Placental epithelial cell (primary cell): ENCODE data around the gene SCYL1. TPM values are rescaled to one million over a fixed set of nuclear protein-coding genes. Genes with fewer than 3 reads are reported as not detected.

Experiments used
- small RNA-seq: library from RNA; depleted of rRNA; stranded (forward); fragments of <200 nt; gene quantifications from one replicate; pipeline ENCODE3, GENCODE V24; 2012
- total RNA-seq: library from RNA; depleted of rRNA; stranded (reverse); fragments of >200 nt; gene quantifications from 2 replicates; pipeline ENCODE4 v1.2.3, GENCODE V29; 2012

The SCYL1 gene
- total RNA-seq: 134 and 143 TPM in 2 replicates

GRCh38 chr11:65524741-65525545 lies at the start of gene SCYL1:
Gene SCYL1 (plus strand): TSS chr11:65525083. CDS start chr11:65525154, 71 bp downstream.

DNA sequence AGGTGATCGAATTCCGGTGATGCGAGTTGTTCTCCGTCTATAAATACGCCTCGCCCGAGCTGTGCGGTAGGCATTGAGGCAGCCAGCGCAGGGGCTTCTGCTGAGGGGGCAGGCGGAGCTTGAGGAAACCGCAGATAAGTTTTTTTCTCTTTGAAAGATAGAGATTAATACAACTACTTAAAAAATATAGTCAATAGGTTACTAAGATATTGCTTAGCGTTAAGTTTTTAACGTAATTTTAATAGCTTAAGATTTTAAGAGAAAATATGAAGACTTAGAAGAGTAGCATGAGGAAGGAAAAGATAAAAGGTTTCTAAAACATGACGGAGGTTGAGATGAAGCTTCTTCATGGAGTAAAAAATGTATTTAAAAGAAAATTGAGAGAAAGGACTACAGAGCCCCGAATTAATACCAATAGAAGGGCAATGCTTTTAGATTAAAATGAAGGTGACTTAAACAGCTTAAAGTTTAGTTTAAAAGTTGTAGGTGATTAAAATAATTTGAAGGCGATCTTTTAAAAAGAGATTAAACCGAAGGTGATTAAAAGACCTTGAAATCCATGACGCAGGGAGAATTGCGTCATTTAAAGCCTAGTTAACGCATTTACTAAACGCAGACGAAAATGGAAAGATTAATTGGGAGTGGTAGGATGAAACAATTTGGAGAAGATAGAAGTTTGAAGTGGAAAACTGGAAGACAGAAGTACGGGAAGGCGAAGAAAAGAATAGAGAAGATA lies 25.7 kb upstream of the SCYL1 start, which contains the start of gene MALAT1:
MALAT1 (plus strand) TSS at position 69 of the 736 bp plus-strand sequence.

GRCh38 chr11:65558002-65558929 lies 33.4 kb downstream of the SCYL1 start, which contains the start of gene LTBP3:
Gene LTBP3 (minus strand): TSS chr11:65558359. CDS start chr11:65557959, 400 bp downstream.

DNA sequence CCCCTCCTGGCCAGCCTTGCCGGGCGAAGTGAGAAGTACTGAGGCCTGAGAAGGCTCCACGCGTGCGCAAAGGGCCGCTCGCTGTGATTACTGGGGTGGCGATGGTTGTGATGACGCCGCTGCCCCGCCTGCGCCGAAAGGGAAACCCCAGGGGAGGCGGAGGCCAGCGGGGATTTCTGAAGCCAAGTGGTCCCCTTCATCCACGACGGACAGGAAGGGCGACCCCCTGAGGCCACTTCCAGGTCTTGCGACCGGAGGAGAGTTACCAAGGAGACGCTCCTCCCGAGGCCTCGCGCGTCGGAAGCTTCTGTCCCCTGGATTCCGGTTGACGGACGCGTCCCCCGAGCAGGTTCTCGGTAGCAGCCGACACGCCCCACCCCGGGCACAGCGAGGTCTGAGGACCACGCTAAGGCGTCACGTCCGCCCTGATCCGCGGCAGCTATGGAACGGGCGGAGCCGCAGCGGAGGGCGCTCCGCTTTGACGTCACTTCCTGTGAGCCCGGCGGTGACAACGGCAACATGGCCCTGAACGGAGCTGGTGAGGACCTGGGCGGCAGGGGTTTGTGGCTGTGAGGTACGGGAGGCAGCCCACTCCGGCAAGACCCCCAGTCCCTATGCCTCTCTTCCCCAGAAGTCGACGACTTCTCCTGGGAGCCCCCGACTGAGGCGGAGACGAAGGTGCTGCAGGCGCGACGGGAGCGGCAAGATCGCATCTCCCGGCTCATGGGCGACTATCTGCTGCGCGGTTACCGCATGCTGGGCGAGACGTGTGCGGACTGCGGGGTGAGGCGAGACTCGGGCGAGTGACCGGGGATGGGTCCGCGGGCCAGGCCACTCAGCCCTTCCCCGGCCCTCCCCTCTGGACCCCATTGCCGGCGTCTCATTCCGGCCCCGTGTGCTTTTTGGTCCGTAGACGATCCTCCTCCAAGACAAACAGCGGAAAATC lies 45.4 kb downstream of the SCYL1 start, which contains the start of gene ZNRD2:
ZNRD2 (plus strand) TSS at position 505 of the 946 bp plus-strand sequence; CDS start at position 520, 15 bp downstream.

DNA sequence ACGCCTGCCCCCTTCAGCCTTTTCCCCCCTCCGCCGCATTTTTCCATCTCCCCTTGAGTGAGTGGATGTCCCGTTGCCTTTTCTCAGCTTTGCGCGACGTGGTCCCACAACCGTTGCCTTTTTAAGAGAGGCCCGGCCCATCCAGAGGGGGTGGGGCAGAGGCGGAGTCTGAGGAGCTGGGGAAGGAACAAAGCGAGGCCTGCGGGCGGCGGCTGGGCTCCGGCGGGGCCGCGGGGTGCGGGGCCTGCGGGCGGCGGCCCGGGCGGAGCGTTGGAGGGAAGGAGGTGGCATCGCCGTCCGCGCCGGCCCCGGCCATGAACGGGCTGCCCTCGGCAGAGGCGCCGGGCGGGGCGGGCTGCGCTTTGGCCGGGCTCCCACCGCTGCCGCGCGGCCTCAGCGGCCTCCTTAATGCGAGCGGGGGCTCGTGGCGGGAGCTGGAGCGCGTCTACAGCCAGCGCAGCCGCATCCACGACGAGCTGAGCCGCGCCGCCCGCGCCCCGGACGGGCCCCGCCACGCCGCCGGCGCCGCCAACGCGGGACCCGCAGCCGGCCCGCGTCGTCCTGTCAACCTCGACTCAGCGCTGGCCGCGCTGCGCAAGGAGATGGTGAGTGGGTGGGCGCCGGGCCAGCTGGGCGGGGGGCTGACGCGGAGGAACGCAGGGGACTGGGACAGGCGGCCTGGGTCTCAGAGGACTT lies 47.6 kb downstream of the SCYL1 start, which contains the start of gene FAM89B:
FAM89B (plus strand) TSS at position 183 of the 696 bp plus-strand sequence; CDS start at position 315, 132 bp downstream.

DNA sequence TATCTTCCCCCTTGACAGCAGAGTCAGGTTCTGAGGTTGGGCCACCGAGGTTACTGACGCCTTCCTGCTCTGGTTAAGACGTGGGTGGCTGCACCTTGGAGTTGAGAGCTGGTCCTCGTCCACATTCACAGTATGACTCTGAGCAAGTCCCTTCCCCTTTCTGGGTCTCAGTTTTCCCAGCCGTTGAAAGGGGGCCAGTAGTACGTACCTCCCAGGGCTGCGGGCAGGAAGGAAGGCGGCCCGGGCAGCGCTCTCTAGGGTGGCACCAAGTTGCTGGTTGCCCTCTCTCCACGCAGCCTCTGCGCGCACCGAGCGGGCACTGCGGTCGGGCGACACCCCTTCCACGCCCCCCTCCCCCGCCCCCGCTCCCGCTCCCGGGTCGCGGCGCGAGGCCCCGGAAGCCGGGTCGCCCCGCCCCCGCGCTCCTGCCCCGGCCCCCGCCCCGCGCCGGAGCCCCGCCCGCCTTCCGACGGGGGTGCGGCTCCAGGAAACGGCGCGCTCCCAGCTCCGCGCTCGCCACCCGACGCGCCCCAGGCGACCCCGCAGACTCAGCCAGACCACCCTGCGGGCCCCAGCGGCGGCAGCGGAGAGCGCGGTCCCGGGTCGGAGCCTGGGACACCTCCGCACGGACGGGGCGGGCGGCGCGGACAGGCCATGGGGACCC lies 50.8 kb downstream of the SCYL1 start, which contains the start of gene EHBP1L1:
EHBP1L1 (plus strand) TSS at position 486 of the 664 bp plus-strand sequence. CDS start 250 bp downstream, outside the sequence.

Small RNA genes within 50 kb of the gene (small RNA-seq; reads per million reads assigned to genes)
- gene AP001362.1 (not detected), gene RF01684 (not detected)

Other genes with a start within 250 kb of the SCYL1 start
- 3.1 and 23.2 TPM in 2 replicates for gene CDC42EP2, start 210.2 kb upstream of the SCYL1 start, total RNA-seq
- 44.5 and 64.8 TPM in 2 replicates for gene DPF2, start 191.2 kb upstream of the SCYL1 start, total RNA-seq
- gene TIGD3, start 170.3 kb upstream of the SCYL1 start, total RNA-seq: 0.11 TPM in 1 of 2 replicates, not detected in the other
- gene SLC25A45, start 142.4 kb upstream of the SCYL1 start, total RNA-seq: 3.8 and 4.3 TPM in 2 replicates
- 55.3 and 58.9 TPM in 2 replicates for gene FRMD8, start 138.4 kb upstream of the SCYL1 start, total RNA-seq
- gene NEAT1, start 102.3 kb upstream of the SCYL1 start, total RNA-seq: 141 and 249 TPM in 2 replicates
- gene MALAT1, start 26.0 kb upstream of the SCYL1 start, total RNA-seq: 9,374 and 20,355 TPM in 2 replicates
- 31.7 and 46.3 TPM in 2 replicates for gene LTBP3, start 33.3 kb downstream of the SCYL1 start, total RNA-seq
- gene ZNRD2, start 45.4 kb downstream of the SCYL1 start, total RNA-seq: 38.9 and 61.1 TPM in 2 replicates
- gene FAM89B, start 47.5 kb downstream of the SCYL1 start, total RNA-seq: 33.0 and 36.5 TPM in 2 replicates
- gene EHBP1L1, start 51.0 kb downstream of the SCYL1 start, total RNA-seq: 23.9 and 29.1 TPM in 2 replicates
- gene KCNK7, start 70.7 kb downstream of the SCYL1 start, total RNA-seq: 0.54 TPM in 1 of 2 replicates, not detected in the other
- gene MAP3K11, start 89.1 kb downstream of the SCYL1 start, total RNA-seq: 31.3 and 36.5 TPM in 2 replicates
- gene PCNX3, start 90.7 kb downstream of the SCYL1 start, total RNA-seq: 28.3 and 47.3 TPM in 2 replicates
- 32.2 and 37.7 TPM in 2 replicates for gene SIPA1, start 113.0 kb downstream of the SCYL1 start, total RNA-seq
- 35.7 and 42.7 TPM in 2 replicates for gene RELA, start 137.8 kb downstream of the SCYL1 start, total RNA-seq
- gene KAT5, start 187.2 kb downstream of the SCYL1 start, total RNA-seq: 53.2 and 67.1 TPM in 2 replicates
- 24.7 and 37.1 TPM in 2 replicates for gene RNASEH2C, start 195.7 kb downstream of the SCYL1 start, total RNA-seq